HL-60 (cell line): ENCODE data around the gene LEF1.

Source experiments
- DNase-seq, 2 experiments: peaks; one replicate each; pipeline ENCODE4 v3.0.0-alpha.2; 2010 to 2020; ENCODE audit warnings: low read depth in 1 of 2, low spot score in 1 of 2
- H3K27ac ChIP-seq: fragments of 250-450 bp; sonication (Bioruptor Pico); replicated peaks from 2 replicates; pipeline ENCODE4 v1.5.1; 2020; ENCODE audit warnings: mild to moderate bottlenecking, moderate library complexity
- H3K27me3 ChIP-seq: fragments of 250-450 bp; sonication (Bioruptor Pico); 2 replicates; pipeline ENCODE4 v1.5.1; 2021; ENCODE audit warnings: mild to moderate bottlenecking, moderate library complexity; ENCODE audit not compliant: insufficient read depth, poor library complexity, severe bottlenecking
- H3K4me3 ChIP-seq: replicated peaks from 2 replicates; pipeline ENCODE4 v1.5.1; 2011; ENCODE audit warnings: mild to moderate bottlenecking, control low read depth, low read length; ENCODE audit not compliant: insufficient read depth
- GABPA ChIP-seq: IDR thresholded peaks from 2 replicates; pipeline ENCODE4 v1.6.1; 2012; ENCODE audit warnings: low read depth
- POLR2AphosphoS5 ChIP-seq: IDR thresholded peaks from 2 replicates; pipeline ENCODE4 v1.6.1; 2012; ENCODE audit warnings: low read depth
- SPI1 ChIP-seq: IDR thresholded peaks from 2 replicates; pipeline ENCODE4 v1.6.1; 2012; ENCODE audit warnings: low read depth, mild to moderate bottlenecking, borderline replicate concordance
- TF ChIP-seq, protein P1 (sequence below): IDR thresholded peaks from one replicate; pipeline ENCODE4 v1.5.1; 2011; ENCODE audit warnings: low read length, control low read depth, inconsistent platforms; ENCODE audit not compliant: insufficient read depth
- TF ChIP-seq, protein P2 (sequence below): IDR thresholded peaks from 2 replicates; pipeline ENCODE4 v1.6.1; 2012; ENCODE audit warnings: low read depth; ENCODE audit not compliant: insufficient replicate concordance

LEF1 gene

DNA sequence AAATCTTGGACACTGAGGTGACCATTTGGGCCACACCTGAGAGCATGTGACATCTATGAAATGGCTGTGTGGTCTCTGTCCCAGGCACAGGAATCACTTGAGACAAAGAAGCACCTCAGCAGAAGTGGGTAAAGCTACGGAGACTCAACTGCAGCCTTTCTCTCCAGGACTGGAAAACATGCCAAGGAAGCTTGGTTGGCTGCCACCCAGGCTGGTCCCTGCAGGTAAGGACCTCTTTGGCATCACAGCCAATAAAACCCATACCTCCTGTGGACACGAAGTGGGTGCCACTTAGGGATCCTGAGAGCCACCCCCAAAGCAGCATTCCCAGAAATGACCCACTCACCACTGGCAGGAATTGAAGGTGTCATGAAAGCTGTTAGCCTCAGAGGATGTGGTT, 74.6 kb downstream of the LEF1 start:
- Histone ChIP-seq H3K27ac (no peak overlapping the region), H3K4me3 (no peak overlapping the region), H3K27me3 (no peaks in the 10 kb centered on the region)
- no peak for TF ChIP-seq GABPA
- TF ChIP-seq, protein P1, sequence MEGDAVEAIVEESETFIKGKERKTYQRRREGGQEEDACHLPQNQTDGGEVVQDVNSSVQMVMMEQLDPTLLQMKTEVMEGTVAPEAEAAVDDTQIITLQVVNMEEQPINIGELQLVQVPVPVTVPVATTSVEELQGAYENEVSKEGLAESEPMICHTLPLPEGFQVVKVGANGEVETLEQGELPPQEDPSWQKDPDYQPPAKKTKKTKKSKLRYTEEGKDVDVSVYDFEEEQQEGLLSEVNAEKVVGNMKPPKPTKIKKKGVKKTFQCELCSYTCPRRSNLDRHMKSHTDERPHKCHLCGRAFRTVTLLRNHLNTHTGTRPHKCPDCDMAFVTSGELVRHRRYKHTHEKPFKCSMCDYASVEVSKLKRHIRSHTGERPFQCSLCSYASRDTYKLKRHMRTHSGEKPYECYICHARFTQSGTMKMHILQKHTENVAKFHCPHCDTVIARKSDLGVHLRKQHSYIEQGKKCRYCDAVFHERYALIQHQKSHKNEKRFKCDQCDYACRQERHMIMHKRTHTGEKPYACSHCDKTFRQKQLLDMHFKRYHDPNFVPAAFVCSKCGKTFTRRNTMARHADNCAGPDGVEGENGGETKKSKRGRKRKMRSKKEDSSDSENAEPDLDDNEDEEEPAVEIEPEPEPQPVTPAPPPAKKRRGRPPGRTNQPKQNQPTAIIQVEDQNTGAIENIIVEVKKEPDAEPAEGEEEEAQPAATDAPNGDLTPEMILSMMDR = no peak
- TF ChIP-seq, protein P2, sequence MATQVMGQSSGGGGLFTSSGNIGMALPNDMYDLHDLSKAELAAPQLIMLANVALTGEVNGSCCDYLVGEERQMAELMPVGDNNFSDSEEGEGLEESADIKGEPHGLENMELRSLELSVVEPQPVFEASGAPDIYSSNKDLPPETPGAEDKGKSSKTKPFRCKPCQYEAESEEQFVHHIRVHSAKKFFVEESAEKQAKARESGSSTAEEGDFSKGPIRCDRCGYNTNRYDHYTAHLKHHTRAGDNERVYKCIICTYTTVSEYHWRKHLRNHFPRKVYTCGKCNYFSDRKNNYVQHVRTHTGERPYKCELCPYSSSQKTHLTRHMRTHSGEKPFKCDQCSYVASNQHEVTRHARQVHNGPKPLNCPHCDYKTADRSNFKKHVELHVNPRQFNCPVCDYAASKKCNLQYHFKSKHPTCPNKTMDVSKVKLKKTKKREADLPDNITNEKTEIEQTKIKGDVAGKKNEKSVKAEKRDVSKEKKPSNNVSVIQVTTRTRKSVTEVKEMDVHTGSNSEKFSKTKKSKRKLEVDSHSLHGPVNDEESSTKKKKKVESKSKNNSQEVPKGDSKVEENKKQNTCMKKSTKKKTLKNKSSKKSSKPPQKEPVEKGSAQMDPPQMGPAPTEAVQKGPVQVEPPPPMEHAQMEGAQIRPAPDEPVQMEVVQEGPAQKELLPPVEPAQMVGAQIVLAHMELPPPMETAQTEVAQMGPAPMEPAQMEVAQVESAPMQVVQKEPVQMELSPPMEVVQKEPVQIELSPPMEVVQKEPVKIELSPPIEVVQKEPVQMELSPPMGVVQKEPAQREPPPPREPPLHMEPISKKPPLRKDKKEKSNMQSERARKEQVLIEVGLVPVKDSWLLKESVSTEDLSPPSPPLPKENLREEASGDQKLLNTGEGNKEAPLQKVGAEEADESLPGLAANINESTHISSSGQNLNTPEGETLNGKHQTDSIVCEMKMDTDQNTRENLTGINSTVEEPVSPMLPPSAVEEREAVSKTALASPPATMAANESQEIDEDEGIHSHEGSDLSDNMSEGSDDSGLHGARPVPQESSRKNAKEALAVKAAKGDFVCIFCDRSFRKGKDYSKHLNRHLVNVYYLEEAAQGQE = no peak
- TF ChIP-seq SPI1 = no peak
- no peak for TF ChIP-seq POLR2AphosphoS5
- no peak for DNase-seq

DNA sequence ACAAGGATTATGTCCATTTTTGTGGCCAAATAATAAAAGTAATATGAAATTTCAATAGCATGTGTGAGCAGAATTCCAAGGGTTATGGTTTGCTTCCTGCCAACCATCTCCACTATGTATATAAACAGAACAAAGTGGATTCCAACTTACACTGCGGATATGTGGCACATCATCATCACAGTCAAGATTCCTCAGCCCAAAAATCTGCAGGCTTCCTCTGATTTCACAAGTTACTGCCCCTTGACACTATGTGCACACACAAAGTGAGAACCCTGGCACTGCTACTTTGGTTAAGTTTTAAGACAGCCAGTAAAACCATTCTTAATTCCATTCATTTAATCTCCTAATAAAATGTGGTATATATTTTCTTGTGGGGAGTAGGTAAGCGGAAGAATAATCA, 76.4 kb downstream of the LEF1 start:
- TF ChIP-seq, protein P2 = no peak
- TF ChIP-seq GABPA (no peak), SPI1 (no peak), POLR2AphosphoS5 (no peak)
- Histone ChIP-seq H3K27ac (no peak overlapping the region), H3K27me3 (no peaks in the 10 kb centered on the region), H3K4me3 (no peak overlapping the region)
- no peak for DNase-seq

DNA sequence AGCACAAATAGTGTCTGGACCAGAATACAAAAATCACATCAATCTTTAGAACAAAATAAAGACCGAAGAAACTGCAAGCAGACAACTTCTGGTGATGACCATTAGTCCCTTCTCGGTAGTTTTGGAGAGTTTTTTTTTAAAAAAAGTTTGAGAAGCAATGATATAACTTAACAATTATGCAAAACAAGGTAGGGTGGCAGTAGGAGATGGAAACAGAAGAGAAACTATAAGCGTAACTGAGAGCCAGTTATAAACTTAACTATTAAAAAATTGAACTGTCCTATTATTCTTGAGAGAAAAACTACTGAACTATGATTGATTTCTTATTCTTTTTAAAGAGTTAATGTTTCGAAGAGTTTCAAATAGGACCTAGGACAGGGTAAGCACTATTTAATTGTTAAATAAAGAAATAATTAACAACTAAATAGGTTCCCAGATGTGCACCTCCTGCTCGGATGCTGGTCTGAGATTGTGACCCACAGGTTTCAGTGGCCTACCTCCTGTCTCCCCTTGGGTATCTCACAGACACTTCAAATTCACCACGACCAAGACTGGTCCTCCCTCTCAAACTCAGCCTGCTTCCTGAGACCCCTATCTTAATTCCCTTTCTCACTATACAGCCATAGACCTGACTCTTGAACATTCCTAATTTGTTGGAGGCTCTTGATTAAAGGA, 81.3 kb downstream of the LEF1 start:
- Histone ChIP-seq H3K4me3 (no peak overlapping the region), H3K27me3 (no peaks in the 10 kb centered on the region), H3K27ac (no peak overlapping the region)
- DNase-seq = no peak
- TF ChIP-seq, protein P2 = no peak
- TF ChIP-seq, protein P1 = no peak

DNA sequence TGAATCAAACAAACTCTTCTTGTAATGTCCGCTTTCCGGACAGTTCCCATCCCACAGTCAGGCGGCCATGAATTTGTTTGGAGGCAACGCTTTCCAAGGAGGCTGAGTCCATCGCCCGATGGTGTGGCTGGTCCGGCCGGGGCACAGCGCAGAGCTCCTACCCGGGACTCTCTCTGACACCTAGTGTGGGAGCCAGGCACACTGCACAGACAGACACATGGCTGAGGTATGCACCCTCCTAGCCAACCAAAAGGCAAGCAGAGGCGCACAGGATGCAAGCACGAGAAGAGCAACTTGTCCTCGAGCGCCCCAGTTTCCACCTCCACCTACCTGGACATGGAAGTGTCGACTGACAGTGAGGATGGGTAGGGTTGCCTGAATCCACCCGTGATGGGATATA, 87.5 kb downstream of the LEF1 start:
- H3K4me3 ChIP-seq = no peak overlapping the region
- DNase-seq = no peak
- TF ChIP-seq POLR2AphosphoS5 = no peak
- no peaks in the 10 kb centered on the region for H3K27me3 ChIP-seq
- H3K27ac ChIP-seq = no peak overlapping the region
